ENCODE results near the gene ATOH1. TPM values are rescaled to one million over a fixed set of nuclear protein-coding genes. Genes with fewer than 3 reads are reported as not detected.
A peak's percentile ranks its signal among the peaks of the same experiment; 100 is the strongest.

The ATOH1 gene
- total RNA-seq, 1 experiment from 2014 or later = not detected

DNA sequence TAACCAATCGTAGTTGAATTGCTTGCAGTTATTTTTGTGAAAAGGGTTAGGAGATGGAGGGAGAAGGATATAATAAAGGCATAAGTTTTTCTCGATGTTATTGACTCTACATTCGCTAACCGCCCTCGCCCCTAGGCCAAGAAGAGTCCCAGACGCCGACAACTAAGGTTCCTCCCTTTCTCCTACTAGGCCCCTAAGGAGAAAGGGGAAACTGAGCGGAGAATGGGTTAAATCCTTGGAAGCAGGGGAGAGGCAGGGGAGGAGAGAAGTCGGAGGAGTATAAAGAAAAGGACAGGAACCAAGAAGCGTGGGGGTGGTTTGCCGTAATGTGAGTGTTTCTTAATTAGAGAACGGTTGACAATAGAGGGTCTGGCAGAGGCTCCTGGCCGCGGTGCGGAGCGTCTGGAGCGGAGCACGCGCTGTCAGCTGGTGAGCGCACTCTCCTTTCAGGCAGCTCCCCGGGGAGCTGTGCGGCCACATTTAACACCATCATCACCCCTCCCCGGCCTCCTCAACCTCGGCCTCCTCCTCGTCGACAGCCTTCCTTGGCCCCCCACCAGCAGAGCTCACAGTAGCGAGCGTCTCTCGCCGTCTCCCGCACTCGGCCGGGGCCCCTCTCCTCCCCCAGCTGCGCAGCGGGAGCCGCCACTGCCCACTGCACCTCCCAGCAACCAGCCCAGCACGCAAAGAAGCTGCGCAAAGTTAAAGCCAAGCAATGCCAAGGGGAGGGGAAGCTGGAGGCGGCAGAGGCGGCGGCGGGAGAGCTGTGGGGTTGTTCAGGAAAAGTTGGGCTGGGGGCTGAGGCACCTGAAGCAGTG, 5.9 kb downstream of the ATOH1 start:
- no peak for DNase-seq (ENCODE audit: low read depth)

DNA sequence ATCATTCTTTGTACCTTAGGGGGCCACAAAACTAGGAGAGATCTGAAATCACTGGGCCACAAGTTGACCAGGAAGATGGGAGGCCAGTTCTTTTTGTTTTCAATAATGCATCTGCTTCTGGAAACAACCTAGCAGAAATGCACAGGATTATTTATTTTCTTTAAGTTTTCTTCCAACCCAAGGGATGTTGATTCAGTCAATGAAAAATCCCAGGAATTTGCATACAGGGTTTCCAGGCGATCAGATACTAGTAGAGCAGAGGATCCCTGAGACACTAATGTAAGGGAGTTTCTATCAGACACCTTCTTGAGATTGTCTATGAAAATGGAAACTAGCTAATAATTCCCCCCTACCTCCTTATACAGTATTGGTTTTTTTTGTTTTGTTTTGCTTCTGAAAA, 7.4 kb downstream of the ATOH1 start:
- DNase-seq (ENCODE audit: low read depth) = peak; percentile 2

DNA sequence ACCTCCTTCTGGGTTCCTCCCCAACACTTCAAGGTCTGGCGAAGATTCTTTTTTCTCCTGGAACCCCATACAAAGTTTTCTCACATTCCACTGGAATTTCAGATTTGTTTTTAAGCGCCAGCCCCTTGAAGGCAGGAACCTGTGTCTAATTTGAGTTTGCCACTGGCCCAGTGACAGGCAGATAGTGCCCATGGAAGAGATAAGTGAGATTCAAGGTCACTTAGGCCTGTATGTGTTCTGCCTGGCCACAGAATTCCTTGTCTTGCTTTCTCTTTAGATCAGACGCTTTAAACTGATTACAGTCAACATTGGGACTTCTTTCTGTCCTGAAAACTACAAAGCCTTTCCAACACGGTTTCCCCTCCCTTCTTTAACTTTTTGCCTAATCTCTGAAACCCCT, 11.2 kb downstream of the ATOH1 start:
- DNase-seq (ENCODE audit: low read depth) = no peak

DNA sequence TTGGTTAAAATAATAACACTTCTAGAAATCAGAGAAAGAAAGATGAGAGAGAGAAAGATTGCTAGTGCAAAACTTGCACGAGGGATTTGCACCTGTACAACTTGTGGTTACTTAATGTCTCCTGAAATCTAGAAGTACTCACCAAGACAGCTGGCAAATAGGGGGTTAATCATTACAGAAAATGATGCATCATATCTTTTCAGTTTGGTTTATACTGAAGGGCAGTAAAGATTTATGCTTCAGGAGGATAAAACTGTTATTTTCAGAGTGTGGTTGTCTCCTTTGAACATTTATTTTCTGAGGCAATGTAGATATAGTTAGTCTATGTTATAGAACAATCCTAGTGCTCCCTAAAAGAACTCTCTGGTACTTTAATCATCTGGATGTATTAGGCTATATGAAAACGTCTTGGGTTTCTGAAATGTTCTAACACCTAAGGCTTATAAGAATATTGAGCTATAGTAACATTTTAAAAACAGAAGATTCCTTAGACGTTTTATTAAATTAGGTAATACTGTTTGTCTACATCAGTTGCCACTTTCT, 13.3 kb downstream of the ATOH1 start:
- DNase-seq (ENCODE audit: low read depth) = no peak

DNA sequence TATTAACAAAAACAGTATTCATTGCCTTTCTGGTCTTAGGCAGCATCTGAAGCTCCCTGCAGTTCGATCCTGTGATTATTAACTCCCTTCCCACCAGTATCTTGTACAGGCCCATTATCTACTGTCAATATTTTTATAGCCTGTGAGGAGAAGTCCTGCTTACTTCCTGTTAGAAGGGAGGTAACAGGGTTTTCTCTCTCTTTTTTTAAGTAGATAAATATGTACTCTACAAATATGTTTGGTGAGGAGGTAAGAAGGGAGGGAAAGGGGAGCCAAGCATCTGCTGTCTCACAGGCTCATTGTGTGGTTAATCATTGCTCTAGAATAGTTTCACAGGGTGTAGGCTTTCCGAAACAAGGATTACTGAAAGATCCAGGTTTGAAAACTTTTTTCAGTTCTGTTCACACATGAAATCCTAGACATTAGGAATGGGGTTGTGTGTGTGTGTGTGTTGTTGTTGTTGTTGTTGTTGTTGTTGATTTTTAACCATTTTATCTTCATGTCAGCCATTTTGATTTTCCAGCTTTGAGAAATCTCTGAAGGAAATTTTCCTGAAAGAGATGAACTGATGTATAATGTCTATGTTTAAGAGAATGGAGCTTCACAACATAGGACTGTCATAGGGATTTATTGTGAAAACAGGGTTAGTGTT, 14.2 kb downstream of the ATOH1 start:
- no peak for DNase-seq (ENCODE audit: low read depth)

DNA sequence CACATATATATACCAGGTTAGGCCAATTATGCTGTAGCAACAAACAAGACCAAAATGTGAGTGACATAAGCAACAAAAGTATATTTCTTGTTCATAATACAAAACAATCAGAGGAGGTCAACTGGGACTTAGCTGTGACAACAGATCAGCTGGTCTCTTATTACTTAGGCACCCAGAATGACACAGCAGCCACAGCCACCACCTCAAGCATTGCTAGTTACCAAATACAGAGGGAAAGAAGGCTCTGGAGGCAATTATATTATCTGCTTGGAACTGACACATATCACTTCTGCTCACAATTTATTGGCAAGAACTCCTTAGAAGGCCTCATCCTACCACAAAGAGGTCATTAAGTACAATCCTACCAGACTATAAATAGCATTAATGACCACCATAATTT, 15.2 kb downstream of the ATOH1 start:
- DNase-seq (ENCODE audit: low read depth) = no peak

DNA sequence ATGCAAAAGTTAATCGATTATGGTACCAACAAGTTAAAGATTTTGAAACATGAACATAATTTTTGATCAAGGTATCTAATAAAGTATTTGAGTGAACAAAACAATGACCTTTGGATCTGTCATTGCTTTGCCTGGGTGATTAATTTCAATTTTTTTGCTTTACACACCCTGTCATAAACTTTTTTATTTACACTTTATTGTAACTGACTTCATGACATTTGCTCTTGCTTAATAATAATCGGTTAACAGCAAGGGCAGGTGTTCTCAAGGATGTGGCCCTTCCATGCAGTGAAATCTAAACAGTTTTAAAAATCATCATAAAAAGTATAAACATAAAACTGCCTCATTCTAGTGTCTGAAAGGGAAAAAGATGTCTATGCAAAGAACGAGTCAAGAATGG, 24.1 kb downstream of the ATOH1 start:
- DNase-seq (ENCODE audit: low read depth) = no peak

DNA sequence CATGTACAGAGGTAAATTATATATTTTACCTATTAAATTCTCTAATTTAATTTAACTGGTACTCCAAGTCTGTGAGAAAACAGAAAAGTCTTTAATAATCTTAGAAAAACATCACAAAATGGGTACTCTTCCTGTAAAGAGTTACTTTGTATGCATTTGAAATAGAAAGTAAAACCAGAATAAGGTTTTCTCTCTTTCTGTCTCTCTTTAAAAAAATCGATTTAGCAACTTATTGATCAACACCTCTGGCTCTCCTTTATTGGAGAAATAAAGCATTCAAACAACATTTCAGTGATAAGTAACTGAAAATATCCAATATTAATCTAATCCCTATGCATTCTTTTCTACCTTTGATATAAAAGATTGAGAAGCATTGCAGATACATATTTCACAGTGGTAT, 27.4 kb downstream of the ATOH1 start:
- no peak for DNase-seq (ENCODE audit: low read depth)

DNA sequence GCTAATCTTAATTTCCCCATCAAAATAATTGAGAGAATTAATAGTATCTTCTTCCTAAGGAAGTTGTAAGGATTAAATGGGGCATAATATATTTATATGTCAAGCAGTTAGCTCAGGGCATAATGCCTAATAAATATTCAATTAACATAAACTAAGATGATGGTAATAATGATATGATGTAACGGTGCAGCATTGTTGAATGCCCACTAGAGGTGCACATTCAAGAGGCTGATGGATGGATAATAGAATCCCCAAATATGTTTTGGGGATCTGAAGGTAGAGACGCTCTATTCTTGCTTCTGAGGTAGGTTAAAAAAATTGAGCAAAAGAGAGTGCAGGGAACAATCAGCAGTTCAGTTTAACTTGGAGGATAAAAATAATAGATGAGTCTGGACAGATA, 37.1 kb downstream of the ATOH1 start:
- no peak for DNase-seq (ENCODE audit: low read depth)

DNA sequence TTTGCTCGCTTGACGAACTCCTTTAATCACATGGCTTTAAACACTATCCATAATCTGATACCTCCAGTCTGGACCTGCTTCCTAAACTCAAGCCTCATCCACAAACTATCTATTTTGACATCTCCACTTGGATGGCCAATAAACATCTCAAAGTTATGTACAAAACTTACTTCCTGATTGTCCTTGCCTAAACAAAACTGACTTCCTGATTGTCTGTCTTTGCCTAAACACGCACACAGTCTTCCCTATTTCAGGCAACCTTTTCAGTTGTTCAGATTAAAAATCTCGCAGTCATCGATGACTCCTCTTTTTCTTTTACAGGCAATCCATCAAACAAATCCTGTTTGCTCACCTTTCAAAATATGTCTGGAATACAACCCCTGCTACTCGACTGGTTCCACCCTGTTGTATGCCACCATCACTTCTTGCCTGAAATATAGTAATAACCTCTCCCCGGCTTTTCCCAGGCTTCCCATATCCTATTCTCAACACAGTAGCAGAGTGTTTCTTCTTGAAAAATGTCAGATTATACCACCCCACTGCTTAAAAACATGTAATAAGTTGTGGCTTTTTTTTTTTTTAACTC, 39.0 kb downstream of the ATOH1 start:
- no peak for DNase-seq (ENCODE audit: low read depth)

DNA sequence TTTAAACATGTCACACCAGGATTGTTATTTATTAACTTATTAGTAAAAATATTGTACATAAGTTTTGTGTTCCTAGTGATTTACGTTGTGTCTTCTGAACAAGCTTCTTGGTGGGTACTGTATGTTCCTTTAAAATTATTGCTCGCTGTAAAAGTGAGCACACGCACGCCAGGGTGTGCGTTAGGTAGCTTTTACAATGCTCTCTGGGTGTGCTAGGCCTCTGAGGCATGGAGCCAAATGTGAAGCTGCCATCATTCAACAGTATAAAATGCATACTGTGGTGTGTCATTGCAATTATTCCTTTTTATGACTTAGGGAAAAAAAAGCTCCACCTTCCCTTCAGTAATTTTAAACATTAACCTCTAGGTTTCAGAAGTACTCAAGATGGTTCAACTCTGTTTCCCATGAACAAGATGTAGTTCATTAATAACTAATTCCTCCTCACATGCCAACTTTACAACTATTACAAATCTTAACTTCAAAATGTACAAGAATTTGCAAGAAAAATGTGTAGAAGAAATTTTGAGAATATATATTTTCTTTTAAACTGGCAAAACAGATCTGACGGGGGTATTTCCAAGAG, 42.4 kb downstream of the ATOH1 start:
- DNase-seq (ENCODE audit: low read depth) = no peak

DNA sequence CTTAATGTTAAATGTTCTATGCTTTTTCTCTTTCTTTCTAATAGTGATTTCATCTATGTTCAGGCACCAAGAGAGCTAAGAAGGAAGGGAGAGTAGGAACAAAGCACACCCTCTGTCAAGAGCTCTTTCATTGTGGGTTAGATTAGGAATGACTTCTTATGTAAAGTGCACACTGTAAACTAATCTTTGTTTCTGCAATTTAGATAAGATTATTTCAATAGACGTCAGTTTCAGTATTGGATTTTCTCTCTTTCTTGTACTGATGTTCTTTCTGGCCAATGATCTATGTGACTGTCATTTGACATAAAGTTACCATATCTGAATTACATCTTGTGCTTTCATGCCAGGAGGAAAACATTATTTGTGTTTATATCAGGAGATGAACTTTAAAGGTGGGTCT, 48.2 kb downstream of the ATOH1 start:
- DNase-seq (ENCODE audit: low read depth) = no peak

DNA sequence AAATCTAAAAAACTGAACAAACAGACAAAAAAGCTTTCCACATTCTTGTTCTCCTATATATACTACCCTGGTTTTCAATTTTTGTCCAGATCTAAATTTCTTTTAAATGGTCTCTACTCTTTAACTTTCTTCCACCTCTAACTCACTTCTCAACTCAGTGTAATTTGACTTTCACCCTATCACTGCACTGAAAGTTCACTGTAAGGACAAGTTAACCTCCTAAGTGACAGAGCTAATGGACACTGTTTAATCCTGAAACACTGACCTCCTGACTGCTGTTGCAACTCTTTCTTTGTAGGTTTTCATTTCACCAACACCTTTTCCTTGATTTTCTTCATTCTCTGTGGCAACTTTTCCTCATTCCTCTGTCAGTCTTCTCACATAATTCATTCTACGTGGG, 50.0 kb downstream of the ATOH1 start:
- DNase-seq (ENCODE audit: low read depth) = no peak

DNA sequence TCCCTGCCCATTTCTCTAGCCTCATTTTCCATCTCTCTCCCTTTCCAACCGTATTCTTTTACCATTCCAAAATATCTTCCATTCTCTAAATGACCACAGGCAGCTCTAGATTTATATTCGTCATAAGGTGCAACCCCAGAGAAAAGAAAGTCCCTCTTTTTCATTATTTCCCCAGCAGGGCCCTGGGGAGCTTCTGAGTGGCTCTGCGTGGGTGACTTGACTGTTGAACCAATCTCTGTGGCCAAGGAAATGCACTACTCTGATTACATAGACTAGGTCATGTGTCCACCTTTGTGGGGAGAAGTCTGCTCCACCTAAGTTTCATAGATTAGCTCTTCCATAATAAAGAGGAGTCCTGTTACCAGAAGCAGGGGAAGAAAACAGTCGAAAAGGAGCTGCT, 51.4 kb downstream of the ATOH1 start:
- DNase-seq (ENCODE audit: low read depth) = no peak
